HL-60 (cell line): Measurements from ENCODE around the gene GRM5.

ENCODE experiments used
- DNase-seq, 2 experiments: peaks; one replicate each; pipeline ENCODE4 v3.0.0-alpha.2; 2010 to 2020; ENCODE audit warnings: low read depth in 1 of 2, low spot score in 1 of 2
- H3K27ac ChIP-seq: fragments of 250-450 bp; sonication (Bioruptor Pico); replicated peaks from 2 replicates; pipeline ENCODE4 v1.5.1; 2020; ENCODE audit warnings: mild to moderate bottlenecking, moderate library complexity
- H3K27me3 ChIP-seq: fragments of 250-450 bp; sonication (Bioruptor Pico); 2 replicates; pipeline ENCODE4 v1.5.1; 2021; ENCODE audit warnings: mild to moderate bottlenecking, moderate library complexity; ENCODE audit not compliant: insufficient read depth, poor library complexity, severe bottlenecking
- H3K4me3 ChIP-seq: replicated peaks from 2 replicates; pipeline ENCODE4 v1.5.1; 2011; ENCODE audit warnings: mild to moderate bottlenecking, control low read depth, low read length; ENCODE audit not compliant: insufficient read depth
- GABPA ChIP-seq: IDR thresholded peaks from 2 replicates; pipeline ENCODE4 v1.6.1; 2012; ENCODE audit warnings: low read depth
- POLR2AphosphoS5 ChIP-seq: IDR thresholded peaks from 2 replicates; pipeline ENCODE4 v1.6.1; 2012; ENCODE audit warnings: low read depth
- SPI1 ChIP-seq: IDR thresholded peaks from 2 replicates; pipeline ENCODE4 v1.6.1; 2012; ENCODE audit warnings: low read depth, mild to moderate bottlenecking, borderline replicate concordance
- TF ChIP-seq, protein P1 (sequence below): IDR thresholded peaks from one replicate; pipeline ENCODE4 v1.5.1; 2011; ENCODE audit warnings: low read length, control low read depth, inconsistent platforms; ENCODE audit not compliant: insufficient read depth
- TF ChIP-seq, protein P2 (sequence below): IDR thresholded peaks from 2 replicates; pipeline ENCODE4 v1.6.1; 2012; ENCODE audit warnings: low read depth; ENCODE audit not compliant: insufficient replicate concordance

The GRM5 gene

DNA sequence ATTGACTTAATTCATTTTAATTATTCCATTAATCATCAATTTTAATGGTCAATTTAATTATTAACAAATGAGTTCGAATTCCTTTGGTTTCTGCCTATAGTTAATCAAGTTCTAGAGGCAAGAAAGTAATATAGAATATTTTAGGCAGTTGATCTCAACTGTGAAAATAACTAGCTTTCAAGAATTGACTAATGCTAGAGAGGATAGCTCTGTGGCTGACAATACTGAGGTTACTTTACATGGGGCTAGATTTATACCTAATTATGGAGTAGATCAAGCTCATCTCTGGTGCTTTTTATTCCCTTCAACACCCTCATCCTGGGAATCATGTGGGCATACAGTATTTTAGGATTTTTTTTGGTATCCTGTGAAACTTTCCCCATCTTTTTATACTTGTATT is 259.4 kb downstream of the GRM5 start:
- no peak overlapping the region for H3K4me3 ChIP-seq
- no peak overlapping the region for H3K27ac ChIP-seq
- DNase-seq: no peak
- no peaks in the 10 kb centered on the region for H3K27me3 ChIP-seq
- no peak for TF ChIP-seq SPI1
- TF ChIP-seq, protein P1, sequence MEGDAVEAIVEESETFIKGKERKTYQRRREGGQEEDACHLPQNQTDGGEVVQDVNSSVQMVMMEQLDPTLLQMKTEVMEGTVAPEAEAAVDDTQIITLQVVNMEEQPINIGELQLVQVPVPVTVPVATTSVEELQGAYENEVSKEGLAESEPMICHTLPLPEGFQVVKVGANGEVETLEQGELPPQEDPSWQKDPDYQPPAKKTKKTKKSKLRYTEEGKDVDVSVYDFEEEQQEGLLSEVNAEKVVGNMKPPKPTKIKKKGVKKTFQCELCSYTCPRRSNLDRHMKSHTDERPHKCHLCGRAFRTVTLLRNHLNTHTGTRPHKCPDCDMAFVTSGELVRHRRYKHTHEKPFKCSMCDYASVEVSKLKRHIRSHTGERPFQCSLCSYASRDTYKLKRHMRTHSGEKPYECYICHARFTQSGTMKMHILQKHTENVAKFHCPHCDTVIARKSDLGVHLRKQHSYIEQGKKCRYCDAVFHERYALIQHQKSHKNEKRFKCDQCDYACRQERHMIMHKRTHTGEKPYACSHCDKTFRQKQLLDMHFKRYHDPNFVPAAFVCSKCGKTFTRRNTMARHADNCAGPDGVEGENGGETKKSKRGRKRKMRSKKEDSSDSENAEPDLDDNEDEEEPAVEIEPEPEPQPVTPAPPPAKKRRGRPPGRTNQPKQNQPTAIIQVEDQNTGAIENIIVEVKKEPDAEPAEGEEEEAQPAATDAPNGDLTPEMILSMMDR: no peak
- TF ChIP-seq POLR2AphosphoS5: no peak
- TF ChIP-seq, protein P2, sequence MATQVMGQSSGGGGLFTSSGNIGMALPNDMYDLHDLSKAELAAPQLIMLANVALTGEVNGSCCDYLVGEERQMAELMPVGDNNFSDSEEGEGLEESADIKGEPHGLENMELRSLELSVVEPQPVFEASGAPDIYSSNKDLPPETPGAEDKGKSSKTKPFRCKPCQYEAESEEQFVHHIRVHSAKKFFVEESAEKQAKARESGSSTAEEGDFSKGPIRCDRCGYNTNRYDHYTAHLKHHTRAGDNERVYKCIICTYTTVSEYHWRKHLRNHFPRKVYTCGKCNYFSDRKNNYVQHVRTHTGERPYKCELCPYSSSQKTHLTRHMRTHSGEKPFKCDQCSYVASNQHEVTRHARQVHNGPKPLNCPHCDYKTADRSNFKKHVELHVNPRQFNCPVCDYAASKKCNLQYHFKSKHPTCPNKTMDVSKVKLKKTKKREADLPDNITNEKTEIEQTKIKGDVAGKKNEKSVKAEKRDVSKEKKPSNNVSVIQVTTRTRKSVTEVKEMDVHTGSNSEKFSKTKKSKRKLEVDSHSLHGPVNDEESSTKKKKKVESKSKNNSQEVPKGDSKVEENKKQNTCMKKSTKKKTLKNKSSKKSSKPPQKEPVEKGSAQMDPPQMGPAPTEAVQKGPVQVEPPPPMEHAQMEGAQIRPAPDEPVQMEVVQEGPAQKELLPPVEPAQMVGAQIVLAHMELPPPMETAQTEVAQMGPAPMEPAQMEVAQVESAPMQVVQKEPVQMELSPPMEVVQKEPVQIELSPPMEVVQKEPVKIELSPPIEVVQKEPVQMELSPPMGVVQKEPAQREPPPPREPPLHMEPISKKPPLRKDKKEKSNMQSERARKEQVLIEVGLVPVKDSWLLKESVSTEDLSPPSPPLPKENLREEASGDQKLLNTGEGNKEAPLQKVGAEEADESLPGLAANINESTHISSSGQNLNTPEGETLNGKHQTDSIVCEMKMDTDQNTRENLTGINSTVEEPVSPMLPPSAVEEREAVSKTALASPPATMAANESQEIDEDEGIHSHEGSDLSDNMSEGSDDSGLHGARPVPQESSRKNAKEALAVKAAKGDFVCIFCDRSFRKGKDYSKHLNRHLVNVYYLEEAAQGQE: no peak
- no peak for TF ChIP-seq GABPA

DNA sequence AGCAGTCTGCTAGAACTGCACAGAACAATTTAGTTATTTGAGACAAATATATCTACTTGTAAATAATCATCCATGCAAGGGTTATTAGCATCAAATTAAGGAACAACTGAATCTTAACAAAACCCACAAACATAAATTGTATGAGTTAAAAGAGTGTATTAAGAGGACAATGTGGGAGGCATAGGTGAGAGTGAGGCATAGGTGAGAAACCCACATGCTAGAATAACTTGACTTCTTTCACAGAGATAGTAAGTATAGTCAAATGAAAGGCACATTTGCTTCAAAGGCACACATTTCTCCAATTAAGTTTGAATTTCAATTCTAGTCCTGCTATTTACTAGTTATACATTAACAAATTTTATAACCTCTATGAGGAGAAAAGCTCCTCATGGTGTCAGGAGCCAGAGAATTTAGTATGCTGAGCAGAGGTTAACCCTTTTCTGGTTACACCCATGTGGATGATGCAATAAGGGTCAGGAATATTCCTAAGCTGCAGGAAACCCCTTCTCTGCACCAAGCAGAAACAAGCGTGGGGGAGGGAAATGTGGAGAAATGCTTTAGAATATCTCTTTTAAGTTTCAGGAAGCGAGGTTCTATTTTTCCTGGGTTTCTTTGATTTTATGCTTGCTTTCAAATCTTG is 264.2 kb downstream of the GRM5 start:
- no peak overlapping the region for H3K27ac ChIP-seq
- no peaks in the 10 kb centered on the region for H3K27me3 ChIP-seq
- TF ChIP-seq POLR2AphosphoS5: no peak
- TF ChIP-seq, protein P1: no peak
- TF ChIP-seq, protein P2: no peak
- no peak for TF ChIP-seq SPI1
- TF ChIP-seq GABPA: no peak
- no peak overlapping the region for H3K4me3 ChIP-seq
- DNase-seq: no peak

DNA sequence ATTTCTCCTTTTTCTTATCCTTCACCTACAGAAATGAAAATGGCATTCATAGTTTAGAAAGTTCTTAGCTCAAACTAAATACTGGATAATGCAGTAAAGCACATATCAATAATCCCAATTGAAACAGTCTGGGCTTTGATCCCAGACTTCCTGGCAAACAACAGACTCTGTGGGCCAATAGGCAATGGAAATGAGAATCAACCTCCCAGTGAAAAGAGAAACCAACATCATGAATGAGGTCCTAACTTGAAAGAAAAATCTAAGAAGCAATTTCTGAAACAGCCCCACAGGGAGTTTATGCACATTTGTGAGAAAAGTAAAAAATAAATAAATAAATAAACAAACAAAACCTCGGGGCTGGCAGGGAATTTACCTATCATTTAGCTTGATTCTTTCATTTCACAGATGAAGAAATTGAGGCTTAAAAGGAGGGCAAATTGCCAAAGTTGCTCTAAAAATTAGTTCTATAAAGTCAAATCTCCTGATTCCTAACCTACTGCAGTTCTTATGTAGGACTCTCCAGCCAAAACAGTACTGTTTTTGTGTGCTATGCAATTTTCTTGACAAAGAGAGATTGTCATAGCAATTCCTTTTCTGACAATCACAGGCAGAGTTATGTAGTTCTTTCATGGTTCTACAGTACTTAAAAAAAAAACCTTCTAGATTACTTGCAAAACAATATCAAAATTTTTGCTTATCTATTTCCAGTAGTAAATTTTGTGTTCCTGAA is 265.8 kb downstream of the GRM5 start:
- Histone ChIP-seq H3K27me3 (no peaks in the 10 kb centered on the region), H3K27ac (no peak overlapping the region), H3K4me3 (no peak overlapping the region)
- no peak for DNase-seq
- TF ChIP-seq POLR2AphosphoS5 (no peak), SPI1 (no peak), GABPA (no peak)
- TF ChIP-seq, protein P2: no peak
- TF ChIP-seq, protein P1: no peak
